ENCODE results near the gene PSG11. TPM values are rescaled to one million over a fixed set of nuclear protein-coding genes. Genes with fewer than 3 reads are reported as not detected.
"Not testable (repeated sequence)": the region's sequence is repeated elsewhere in the genome, so short reads cannot be mapped to it uniquely, and the experiment has no call there.

PSG11 gene
- not detected for total RNA-seq (ENCODE audit: unreplicated experiment)
- long read RNA-seq = 0 reads

- not testable (repeated sequence) for H3K27ac Mint-ChIP-seq (ENCODE audit: unreplicated experiment); DNase-seq; H3K9me3 Mint-ChIP-seq (ENCODE audit: unreplicated experiment); H3K27me3 Mint-ChIP-seq (ENCODE audit: unreplicated experiment); H3K4me1 Mint-ChIP-seq (ENCODE audit: low read depth, unreplicated experiment); H3K4me3 Mint-ChIP-seq (ENCODE audit: unreplicated experiment); H3K36me3 Mint-ChIP-seq (ENCODE audit: unreplicated experiment)
Observed at GRCh38 chr19:43026369-43026768, at the start of gene PSG11. PSG11 (minus strand) TSS chr19:43026469; CDS start chr19:43026372, 97 bp downstream.

GRCh38 chr19:43062418-43062817, 36.1 kb upstream of the PSG11 start:
- not testable (repeated sequence) for H3K27me3 Mint-ChIP-seq (ENCODE audit: unreplicated experiment); H3K4me3 Mint-ChIP-seq (ENCODE audit: unreplicated experiment); H3K4me1 Mint-ChIP-seq (ENCODE audit: low read depth, unreplicated experiment); H3K9me3 Mint-ChIP-seq (ENCODE audit: unreplicated experiment); DNase-seq; H3K36me3 Mint-ChIP-seq (ENCODE audit: unreplicated experiment); H3K27ac Mint-ChIP-seq (ENCODE audit: unreplicated experiment)

GRCh38 chr19:43061326-43061725, 35.1 kb upstream of the PSG11 start:
- not testable (repeated sequence) for H3K27me3 Mint-ChIP-seq (ENCODE audit: unreplicated experiment); DNase-seq; H3K27ac Mint-ChIP-seq (ENCODE audit: unreplicated experiment); H3K9me3 Mint-ChIP-seq (ENCODE audit: unreplicated experiment); H3K4me3 Mint-ChIP-seq (ENCODE audit: unreplicated experiment); H3K36me3 Mint-ChIP-seq (ENCODE audit: unreplicated experiment); H3K4me1 Mint-ChIP-seq (ENCODE audit: low read depth, unreplicated experiment)

- not testable (repeated sequence) for H3K4me1 Mint-ChIP-seq (ENCODE audit: low read depth, unreplicated experiment); DNase-seq; H3K4me3 Mint-ChIP-seq (ENCODE audit: unreplicated experiment); H3K36me3 Mint-ChIP-seq (ENCODE audit: unreplicated experiment); H3K27me3 Mint-ChIP-seq (ENCODE audit: unreplicated experiment); H3K27ac Mint-ChIP-seq (ENCODE audit: unreplicated experiment); H3K9me3 Mint-ChIP-seq (ENCODE audit: unreplicated experiment)
Observed at GRCh38 chr19:43060254-43060653, 34.0 kb upstream of the PSG11 start.

- H3K27ac Mint-ChIP-seq (ENCODE audit: unreplicated experiment); H3K4me3 Mint-ChIP-seq (ENCODE audit: unreplicated experiment); H3K27me3 Mint-ChIP-seq (ENCODE audit: unreplicated experiment); H3K9me3 Mint-ChIP-seq (ENCODE audit: unreplicated experiment); DNase-seq; H3K4me1 Mint-ChIP-seq (ENCODE audit: low read depth, unreplicated experiment); H3K36me3 Mint-ChIP-seq (ENCODE audit: unreplicated experiment): not testable (repeated sequence)
Observed at GRCh38 chr19:43059482-43059881, 33.2 kb upstream of the PSG11 start.

GRCh38 chr19:43058440-43058839, 32.2 kb upstream of the PSG11 start:
- not testable (repeated sequence) for H3K27ac Mint-ChIP-seq (ENCODE audit: unreplicated experiment); H3K9me3 Mint-ChIP-seq (ENCODE audit: unreplicated experiment); H3K27me3 Mint-ChIP-seq (ENCODE audit: unreplicated experiment); H3K4me1 Mint-ChIP-seq (ENCODE audit: low read depth, unreplicated experiment); H3K4me3 Mint-ChIP-seq (ENCODE audit: unreplicated experiment); DNase-seq; H3K36me3 Mint-ChIP-seq (ENCODE audit: unreplicated experiment)

DNA sequence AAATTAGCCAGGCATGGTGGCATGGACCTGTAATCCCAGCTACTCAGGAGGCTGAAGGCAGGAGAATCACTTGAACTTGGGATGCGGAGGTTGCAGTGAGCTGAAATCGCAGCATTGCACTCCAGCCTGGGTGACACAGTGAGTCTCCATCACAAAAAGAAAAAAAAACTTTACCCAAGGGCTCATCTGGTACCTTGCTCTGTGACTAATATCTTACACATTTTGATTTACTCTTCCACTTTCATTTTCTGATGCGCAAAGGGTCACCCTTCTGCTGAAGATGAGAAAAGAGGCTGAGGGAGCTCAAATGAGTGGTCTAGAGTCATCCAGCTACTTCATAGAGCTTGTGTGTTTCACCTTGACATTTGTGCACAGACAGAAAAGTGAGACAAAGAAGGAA, 21.7 kb upstream of the PSG11 start:
- not testable (repeated sequence) for H3K27me3 Mint-ChIP-seq (ENCODE audit: unreplicated experiment); H3K4me1 Mint-ChIP-seq (ENCODE audit: low read depth, unreplicated experiment); H3K9me3 Mint-ChIP-seq (ENCODE audit: unreplicated experiment); H3K27ac Mint-ChIP-seq (ENCODE audit: unreplicated experiment); DNase-seq; H3K4me3 Mint-ChIP-seq (ENCODE audit: unreplicated experiment); H3K36me3 Mint-ChIP-seq (ENCODE audit: unreplicated experiment)

GRCh38 chr19:43046578-43046977, 20.3 kb upstream of the PSG11 start:
- not testable (repeated sequence) for H3K4me1 Mint-ChIP-seq (ENCODE audit: low read depth, unreplicated experiment); H3K4me3 Mint-ChIP-seq (ENCODE audit: unreplicated experiment); H3K9me3 Mint-ChIP-seq (ENCODE audit: unreplicated experiment); DNase-seq; H3K27me3 Mint-ChIP-seq (ENCODE audit: unreplicated experiment); H3K27ac Mint-ChIP-seq (ENCODE audit: unreplicated experiment); H3K36me3 Mint-ChIP-seq (ENCODE audit: unreplicated experiment)

DNA sequence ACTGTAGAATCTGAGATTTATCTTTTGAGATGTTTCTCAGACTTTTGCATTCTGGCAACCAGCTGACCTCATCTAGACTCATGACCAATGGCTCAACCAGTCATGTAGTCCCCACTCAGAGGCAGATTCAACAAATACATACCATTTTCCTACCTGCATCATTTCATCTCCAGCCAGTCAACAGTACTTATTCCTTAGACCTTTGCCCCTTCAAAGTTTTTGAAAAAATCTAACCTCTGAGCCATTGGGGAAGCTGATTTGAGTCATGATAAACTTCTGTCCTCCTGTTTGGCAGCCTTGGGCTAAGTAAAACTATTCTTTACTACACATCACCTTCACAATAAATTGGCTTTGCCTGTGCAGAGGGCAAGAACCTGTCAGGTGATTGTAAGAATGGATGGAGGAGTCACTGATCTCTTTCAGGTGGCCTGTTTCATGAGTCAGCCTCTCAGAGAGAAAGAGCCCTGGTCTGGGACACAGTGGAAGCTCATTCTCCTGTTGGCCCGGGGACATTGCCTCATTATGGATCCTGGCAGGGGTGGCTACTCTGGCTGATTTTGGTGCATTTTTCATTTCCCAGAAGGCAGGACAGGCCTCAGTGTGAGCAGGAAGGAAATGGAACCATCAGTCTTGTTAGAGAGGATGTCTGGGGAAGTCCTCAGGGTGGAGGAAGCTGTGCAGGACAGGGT, 17.4 kb upstream of the PSG11 start:
- DNase-seq; H3K27me3 Mint-ChIP-seq (ENCODE audit: unreplicated experiment); H3K9me3 Mint-ChIP-seq (ENCODE audit: unreplicated experiment); H3K4me3 Mint-ChIP-seq (ENCODE audit: unreplicated experiment); H3K36me3 Mint-ChIP-seq (ENCODE audit: unreplicated experiment); H3K27ac Mint-ChIP-seq (ENCODE audit: unreplicated experiment); H3K4me1 Mint-ChIP-seq (ENCODE audit: low read depth, unreplicated experiment): not testable (repeated sequence)

- DNase-seq; H3K36me3 Mint-ChIP-seq (ENCODE audit: unreplicated experiment); H3K4me1 Mint-ChIP-seq (ENCODE audit: low read depth, unreplicated experiment); H3K27ac Mint-ChIP-seq (ENCODE audit: unreplicated experiment); H3K27me3 Mint-ChIP-seq (ENCODE audit: unreplicated experiment); H3K4me3 Mint-ChIP-seq (ENCODE audit: unreplicated experiment); H3K9me3 Mint-ChIP-seq (ENCODE audit: unreplicated experiment): not testable (repeated sequence)
Observed at GRCh38 chr19:43031645-43032044, 5.4 kb upstream of the PSG11 start.

All from glutamatergic neuron (in vitro differentiated cells).